IgD-negative memory B cell (primary cell): ENCODE measurements around the gene ARPC5. TPM values are rescaled to one million over a fixed set of nuclear protein-coding genes. Genes with fewer than 3 reads are reported as not detected.

Source experiments
- H3K27ac Mint-ChIP-seq, 3 donors: one replicate each; pipeline ENCODE4 v1.8.0; 2020 to 2022; ENCODE audit warnings: mild to moderate bottlenecking in 3 of 3, mixed read lengths in 3 of 3, moderate library complexity in 1 of 3
- H3K27me3 Mint-ChIP-seq: one replicate; pipeline ENCODE4 v1.8.0; 2021; ENCODE audit warnings: mixed read lengths
- H3K36me3 Mint-ChIP-seq: one replicate; pipeline ENCODE4 v1.8.0; 2020; ENCODE audit warnings: mild to moderate bottlenecking, mixed read lengths
- H3K4me1 Mint-ChIP-seq, 3 donors: one replicate each; pipeline ENCODE4 v1.8.0; 2020 to 2022; ENCODE audit warnings: mixed read lengths in 3 of 3, mild to moderate bottlenecking in 1 of 3
- H3K4me3 Mint-ChIP-seq, 4 donors: one replicate each; pipeline ENCODE4 v1.8.0; 2020 to 2022; ENCODE audit warnings: mild to moderate bottlenecking in 4 of 4, mixed read lengths in 4 of 4, moderate library complexity in 3 of 4
- H3K9me3 Mint-ChIP-seq, 3 donors: one replicate each; pipeline ENCODE4 v1.8.0; 2020 to 2021; ENCODE audit warnings: mixed read lengths in 3 of 3, mild to moderate bottlenecking in 1 of 3
- polyA plus RNA-seq: library from polyadenylated mRNA; unstranded; fragments of 300-500 nt; fragmentation: Illumina TruSeq; gene quantifications from one replicate; pipeline ENCODE4 v1.2.3, GENCODE V29; 2021

The ARPC5 gene
- polyA plus RNA-seq, 1 donor from 2014 or later: 366 TPM

GRCh38 chr1:183611021-183611420, 24.6 kb downstream of the ARPC5 start:
- peaks cover 2% of the 10 kb centered on the region for H3K36me3 Mint-ChIP-seq
- H3K27ac Mint-ChIP-seq: no peak overlapping the region
- no peak overlapping the region for H3K4me3 Mint-ChIP-seq
- H3K9me3 Mint-ChIP-seq: no peaks in the 10 kb centered on the region
- H3K4me1 Mint-ChIP-seq: peaks cover 13 to 23% (median 14%) of the 10 kb centered on the region in 3 donors
- H3K27me3 Mint-ChIP-seq: peaks cover 3% of the 10 kb centered on the region

- peaks cover 2% of the 10 kb centered on the region for H3K36me3 Mint-ChIP-seq
- no peak overlapping the region for H3K27ac Mint-ChIP-seq
These were observed 25.7 kb downstream of the ARPC5 start for GRCh38 chr1:183609759-183610452.

GRCh38 chr1:183609313-183609712, 26.3 kb downstream of the ARPC5 start:
- peak overlapping the region in 1 of 3 donors; percentile 59 for H3K27ac Mint-ChIP-seq
- H3K27me3 Mint-ChIP-seq: no peaks in the 10 kb centered on the region
- H3K9me3 Mint-ChIP-seq: no peaks in the 10 kb centered on the region
- H3K36me3 Mint-ChIP-seq: peaks cover 2% of the 10 kb centered on the region
- H3K4me3 Mint-ChIP-seq: peak overlapping the region in 1 of 4 donors; percentile 59
- H3K4me1 Mint-ChIP-seq: peaks cover 25 to 35% (median 25%) of the 10 kb centered on the region in 3 donors

More at GRCh38 chr1:183609759-183610452, 25.7 kb downstream of the ARPC5 start:
- peaks cover 2% of the 10 kb centered on the region for H3K27me3 Mint-ChIP-seq
- H3K9me3 Mint-ChIP-seq: no peaks in the 10 kb centered on the region
- peaks cover 19 to 29% (median 20%) of the 10 kb centered on the region in 3 donors for H3K4me1 Mint-ChIP-seq
- no peak overlapping the region for H3K4me3 Mint-ChIP-seq

- H3K4me1 Mint-ChIP-seq: peaks cover 31 to 42% (median 35%) of the 10 kb centered on the region in 3 donors
- no peaks in the 10 kb centered on the region for H3K9me3 Mint-ChIP-seq
- H3K27me3 Mint-ChIP-seq: no peaks in the 10 kb centered on the region
- peak overlapping the region in 1 of 3 donors; percentile 33 for H3K27ac Mint-ChIP-seq
- H3K4me3 Mint-ChIP-seq: peak overlapping the region in 1 of 4 donors; percentile 72
- H3K36me3 Mint-ChIP-seq: peaks cover 2% of the 10 kb centered on the region
These were observed 28.1 kb downstream of the ARPC5 start for GRCh38 chr1:183607322-183607980.

GRCh38 chr1:183605904-183606303, 29.7 kb downstream of the ARPC5 start:
- H3K36me3 Mint-ChIP-seq: no peaks in the 10 kb centered on the region
- no peaks in the 10 kb centered on the region for H3K9me3 Mint-ChIP-seq
- no peaks in the 10 kb centered on the region for H3K27me3 Mint-ChIP-seq
- H3K4me1 Mint-ChIP-seq: peaks cover 31 to 42% (median 33%) of the 10 kb centered on the region in 3 donors
- H3K27ac Mint-ChIP-seq: no peak overlapping the region
- H3K4me3 Mint-ChIP-seq: no peak overlapping the region

DNA sequence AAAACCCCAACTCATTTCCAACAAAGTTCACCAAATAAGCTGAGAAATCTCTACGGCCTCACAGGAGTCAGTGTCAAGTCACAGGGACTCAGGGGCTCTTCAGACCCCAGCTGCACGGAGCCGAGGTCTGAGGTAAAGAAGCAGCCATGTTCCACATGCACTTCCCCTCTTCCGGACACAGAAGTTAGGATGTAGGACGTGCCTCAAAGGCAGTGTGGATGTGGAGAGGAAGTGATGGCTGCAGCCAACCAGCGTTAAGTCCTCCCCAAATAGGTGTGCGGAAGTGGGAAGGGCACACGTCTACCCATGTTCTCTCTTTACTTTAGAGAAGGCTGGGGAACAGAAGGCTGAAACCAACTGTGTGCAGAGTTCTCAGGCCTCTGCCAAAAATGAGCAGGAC, 30.8 kb downstream of the ARPC5 start:
- no peaks in the 10 kb centered on the region for H3K9me3 Mint-ChIP-seq
- peak overlapping the region in 3 of 4 donors; percentile 13 to 69 (median 58) for H3K4me3 Mint-ChIP-seq
- H3K27ac Mint-ChIP-seq: peak overlapping the region in 1 of 3 donors; percentile 92
- H3K4me1 Mint-ChIP-seq: peaks cover 31 to 42% (median 33%) of the 10 kb centered on the region in 3 donors
- H3K36me3 Mint-ChIP-seq: no peaks in the 10 kb centered on the region
- no peaks in the 10 kb centered on the region for H3K27me3 Mint-ChIP-seq

DNA sequence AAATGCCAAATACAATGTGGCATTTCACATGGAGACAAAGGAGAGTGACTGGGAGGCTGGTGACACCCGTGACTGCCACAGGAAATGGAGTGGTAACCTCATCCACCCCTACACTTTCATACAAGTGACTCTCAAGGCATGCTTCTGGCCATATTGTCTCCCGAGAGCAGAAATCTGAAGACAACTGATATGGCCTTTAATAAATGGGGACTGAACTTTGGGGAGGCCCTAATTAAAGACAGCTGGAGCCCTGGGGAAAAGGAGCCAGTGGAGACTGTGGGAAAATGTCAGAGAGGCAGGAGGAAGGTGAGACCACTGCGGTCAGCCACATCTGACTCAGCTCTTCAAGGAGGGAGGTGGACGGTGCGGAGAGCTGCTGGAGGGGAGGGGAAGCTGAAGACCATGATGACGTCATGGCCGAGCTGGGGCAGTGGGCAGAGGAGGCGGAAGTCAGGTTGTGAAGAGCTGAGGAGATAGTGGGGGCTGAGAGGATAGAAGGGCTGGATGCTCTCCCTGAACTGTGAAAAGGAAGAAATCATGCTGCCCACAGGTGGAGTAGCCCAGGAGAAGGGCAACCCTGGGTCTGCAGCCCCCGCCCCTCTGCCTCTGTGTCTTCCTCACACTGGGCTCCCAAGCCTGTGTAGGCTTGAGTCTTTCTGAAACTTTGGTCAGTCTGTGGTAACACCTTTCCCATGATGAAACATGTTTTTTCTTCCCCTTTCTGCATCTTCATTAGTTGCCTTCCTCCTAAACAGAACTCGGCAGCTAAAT, 31.4 kb downstream of the ARPC5 start:
- H3K4me3 Mint-ChIP-seq: peak overlapping the region in 3 of 4 donors; percentile 58 to 92 (median 65)

GRCh38 chr1:183602510-183602909, 33.1 kb downstream of the ARPC5 start:
- Mint-ChIP-seq H3K9me3 (no peaks in the 10 kb centered on the region), H3K27ac (no peak overlapping the region), H3K4me1 (peaks cover 26 to 32% (median 29%) of the 10 kb centered on the region in 3 donors), H3K27me3 (no peaks in the 10 kb centered on the region), H3K4me3 (no peak overlapping the region), H3K36me3 (no peaks in the 10 kb centered on the region)

More for the DNA sequence above, 31.4 kb downstream of the ARPC5 start:
- peaks cover 29 to 39% (median 31%) of the 10 kb centered on the region in 3 donors for H3K4me1 Mint-ChIP-seq
- no peaks in the 10 kb centered on the region for H3K27me3 Mint-ChIP-seq
- no peaks in the 10 kb centered on the region for H3K9me3 Mint-ChIP-seq
- no peaks in the 10 kb centered on the region for H3K36me3 Mint-ChIP-seq
- H3K27ac Mint-ChIP-seq: peak overlapping the region in 1 of 3 donors; percentile 92

DNA sequence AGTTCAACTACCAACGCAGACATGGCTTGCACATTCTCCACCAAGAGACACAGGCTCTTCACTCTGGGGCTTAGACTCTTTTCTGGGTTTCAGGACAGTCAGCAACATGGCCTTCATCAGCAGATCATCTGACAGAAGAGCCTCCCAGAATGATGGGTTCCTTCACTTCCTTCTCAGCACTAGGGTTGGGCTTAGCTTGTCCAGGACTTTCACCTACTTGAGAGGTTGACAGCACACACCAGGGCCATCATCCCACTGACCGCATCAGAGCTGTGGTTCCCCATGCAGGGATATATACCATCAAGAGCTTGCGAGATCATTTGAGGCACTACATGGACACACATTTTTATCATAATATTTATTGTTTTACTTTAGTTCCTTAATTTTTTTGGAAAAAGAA, 34.9 kb downstream of the ARPC5 start:
- H3K27ac Mint-ChIP-seq: no peak overlapping the region
- H3K4me1 Mint-ChIP-seq: peaks cover 23 to 26% (median 25%) of the 10 kb centered on the region in 3 donors
- H3K27me3 Mint-ChIP-seq: no peaks in the 10 kb centered on the region
- H3K4me3 Mint-ChIP-seq: no peak overlapping the region
- H3K36me3 Mint-ChIP-seq: no peaks in the 10 kb centered on the region
- no peaks in the 10 kb centered on the region for H3K9me3 Mint-ChIP-seq

DNA sequence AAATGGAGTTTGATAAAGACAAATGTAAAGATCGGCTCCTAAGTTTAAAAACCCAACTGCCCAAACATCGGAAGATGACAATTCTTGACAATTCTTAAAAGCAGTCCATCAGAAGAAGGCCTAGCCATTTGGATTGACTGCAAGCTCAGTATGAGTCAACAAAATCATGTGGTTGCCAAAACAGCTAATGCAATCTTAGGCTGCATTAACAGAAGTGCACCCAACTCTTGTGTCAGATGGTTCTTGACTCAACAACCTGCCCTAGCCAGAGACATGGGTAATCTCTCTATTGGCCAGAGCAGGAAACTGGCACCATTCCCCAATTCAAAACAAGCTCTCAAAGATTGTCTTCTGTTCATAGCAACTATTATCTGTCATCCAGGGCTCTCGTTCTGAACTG, 35.4 kb downstream of the ARPC5 start:
- Mint-ChIP-seq H3K27me3 (no peaks in the 10 kb centered on the region), H3K36me3 (no peaks in the 10 kb centered on the region), H3K27ac (no peak overlapping the region), H3K4me3 (no peak overlapping the region), H3K4me1 (peaks cover 20 to 23% (median 21%) of the 10 kb centered on the region in 3 donors), H3K9me3 (no peaks in the 10 kb centered on the region)

GRCh38 chr1:183598386-183598785, 37.2 kb downstream of the ARPC5 start:
- H3K4me3 Mint-ChIP-seq: no peak overlapping the region
- no peaks in the 10 kb centered on the region for H3K36me3 Mint-ChIP-seq
- no peaks in the 10 kb centered on the region for H3K27me3 Mint-ChIP-seq
- no peaks in the 10 kb centered on the region for H3K9me3 Mint-ChIP-seq
- H3K27ac Mint-ChIP-seq: peak overlapping the region in 1 of 3 donors; percentile 9
- H3K4me1 Mint-ChIP-seq: peaks cover 9 to 14% (median 12%) of the 10 kb centered on the region in 3 donors

DNA sequence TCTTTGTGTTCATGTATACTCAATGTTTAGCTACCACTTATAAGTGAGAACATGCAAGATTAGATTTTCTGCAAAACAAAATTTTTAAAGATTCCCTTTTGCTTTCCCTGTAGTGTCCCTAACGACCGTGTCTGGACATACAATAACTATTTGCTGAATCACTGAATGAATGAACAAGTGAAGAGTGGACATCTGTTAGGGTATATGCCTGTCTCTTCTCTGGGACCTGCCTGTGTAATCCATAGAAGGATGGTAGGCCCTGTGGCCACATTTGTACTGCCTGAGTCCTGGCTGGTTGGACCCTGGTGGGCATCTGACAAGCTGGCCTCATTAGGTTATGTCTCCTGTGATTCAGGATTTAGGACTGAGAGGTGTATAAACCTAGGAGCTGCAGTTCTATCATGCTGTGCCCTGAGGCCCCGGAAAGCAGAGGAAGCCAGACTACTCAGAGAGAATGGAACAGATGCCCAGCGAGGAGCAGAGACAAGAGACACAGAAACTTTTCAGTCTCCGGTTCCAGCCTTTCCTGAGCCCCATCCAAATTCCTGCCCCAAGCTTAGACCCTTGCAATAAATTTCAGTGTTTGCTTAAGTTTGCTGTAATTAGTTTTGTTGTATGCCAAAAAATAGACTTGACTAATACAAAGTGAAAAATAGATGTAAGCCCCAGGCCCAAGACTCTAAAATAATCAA, 37.8 kb downstream of the ARPC5 start:
- Mint-ChIP-seq H3K36me3 (no peaks in the 10 kb centered on the region), H3K4me1 (peaks cover 14 to 20% (median 17%) of the 10 kb centered on the region in 3 donors), H3K9me3 (no peaks in the 10 kb centered on the region), H3K27ac (no peak overlapping the region), H3K27me3 (no peaks in the 10 kb centered on the region), H3K4me3 (no peak overlapping the region)

DNA sequence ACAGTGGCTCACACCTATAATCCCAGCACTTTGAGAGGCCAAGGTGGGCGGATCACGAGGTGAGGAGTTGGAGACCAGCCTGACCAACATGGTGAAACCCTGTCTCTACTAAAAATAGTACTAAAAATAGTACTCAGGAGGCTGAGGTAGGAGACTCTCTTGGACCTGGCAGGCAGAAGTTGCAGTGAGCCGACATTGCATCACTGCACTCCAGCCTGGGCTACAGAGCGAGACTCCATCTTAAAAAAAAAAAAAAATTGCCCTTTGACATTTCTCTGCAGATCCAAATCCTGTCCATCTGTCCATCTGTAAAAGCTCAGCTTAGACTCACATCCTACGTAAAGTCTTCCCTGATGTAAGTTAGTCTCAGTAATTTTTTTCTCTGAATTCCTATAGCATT, 39.1 kb downstream of the ARPC5 start:
- H3K4me1 Mint-ChIP-seq: peaks cover 17 to 30% (median 24%) of the 10 kb centered on the region in 3 donors
- no peaks in the 10 kb centered on the region for H3K36me3 Mint-ChIP-seq
- no peak overlapping the region for H3K27ac Mint-ChIP-seq
- H3K27me3 Mint-ChIP-seq: no peaks in the 10 kb centered on the region
- no peaks in the 10 kb centered on the region for H3K9me3 Mint-ChIP-seq
- no peak overlapping the region for H3K4me3 Mint-ChIP-seq

DNA sequence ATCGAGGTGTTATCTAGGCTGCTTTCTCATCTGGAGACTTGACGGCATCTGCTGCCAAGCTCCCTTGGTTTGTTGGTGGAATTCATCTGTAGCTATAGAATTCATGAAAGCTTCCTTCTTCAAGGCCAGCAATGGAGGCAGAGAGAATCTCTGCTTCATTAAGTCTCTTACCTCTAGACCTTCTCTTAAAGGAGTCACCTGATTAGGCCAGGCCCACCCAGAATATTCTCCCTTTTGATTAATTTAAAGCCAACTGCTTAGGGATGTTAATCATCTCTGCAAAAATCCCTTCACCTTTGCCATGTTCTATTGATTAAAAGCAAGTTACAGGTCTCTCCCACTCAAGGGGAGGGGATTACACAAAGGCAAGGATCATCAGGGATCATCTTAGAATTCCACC, 40.0 kb downstream of the ARPC5 start:
- H3K4me3 Mint-ChIP-seq: no peak overlapping the region
- H3K27ac Mint-ChIP-seq: peak overlapping the region in 1 of 3 donors; percentile 28
- H3K4me1 Mint-ChIP-seq: peaks cover 24 to 38% (median 29%) of the 10 kb centered on the region in 3 donors
- peaks cover 3% of the 10 kb centered on the region for H3K27me3 Mint-ChIP-seq
- no peaks in the 10 kb centered on the region for H3K9me3 Mint-ChIP-seq
- no peaks in the 10 kb centered on the region for H3K36me3 Mint-ChIP-seq
